Skin epidermis (tissue), 12 donors: ENCODE measurements around the gene PSME2.
"Not testable (repeated sequence)": the region's sequence is repeated elsewhere in the genome, so short reads cannot be mapped to it uniquely, and the experiment has no call there.

Experiments
- H3K27ac ChIP-seq, 21 experiments: fragments of 200-600 bp; sonication (generic) in 11 of 21; one replicate each; pipeline ENCODE4 v1.5.0; 2020; ENCODE audit warnings: mild to moderate bottlenecking in 3 of 21, inconsistent platforms in 2 of 21, moderate library complexity in 2 of 21
- H3K4me3 ChIP-seq, 7 experiments: fragments of 200-600 bp; sonication (generic) in 2 of 7; one replicate each; pipeline ENCODE4 v1.5.0; 2020; ENCODE audit warnings: inconsistent platforms in 2 of 7, mild to moderate bottlenecking in 2 of 7, moderate library complexity in 1 of 7

Gene PSME2

DNA sequence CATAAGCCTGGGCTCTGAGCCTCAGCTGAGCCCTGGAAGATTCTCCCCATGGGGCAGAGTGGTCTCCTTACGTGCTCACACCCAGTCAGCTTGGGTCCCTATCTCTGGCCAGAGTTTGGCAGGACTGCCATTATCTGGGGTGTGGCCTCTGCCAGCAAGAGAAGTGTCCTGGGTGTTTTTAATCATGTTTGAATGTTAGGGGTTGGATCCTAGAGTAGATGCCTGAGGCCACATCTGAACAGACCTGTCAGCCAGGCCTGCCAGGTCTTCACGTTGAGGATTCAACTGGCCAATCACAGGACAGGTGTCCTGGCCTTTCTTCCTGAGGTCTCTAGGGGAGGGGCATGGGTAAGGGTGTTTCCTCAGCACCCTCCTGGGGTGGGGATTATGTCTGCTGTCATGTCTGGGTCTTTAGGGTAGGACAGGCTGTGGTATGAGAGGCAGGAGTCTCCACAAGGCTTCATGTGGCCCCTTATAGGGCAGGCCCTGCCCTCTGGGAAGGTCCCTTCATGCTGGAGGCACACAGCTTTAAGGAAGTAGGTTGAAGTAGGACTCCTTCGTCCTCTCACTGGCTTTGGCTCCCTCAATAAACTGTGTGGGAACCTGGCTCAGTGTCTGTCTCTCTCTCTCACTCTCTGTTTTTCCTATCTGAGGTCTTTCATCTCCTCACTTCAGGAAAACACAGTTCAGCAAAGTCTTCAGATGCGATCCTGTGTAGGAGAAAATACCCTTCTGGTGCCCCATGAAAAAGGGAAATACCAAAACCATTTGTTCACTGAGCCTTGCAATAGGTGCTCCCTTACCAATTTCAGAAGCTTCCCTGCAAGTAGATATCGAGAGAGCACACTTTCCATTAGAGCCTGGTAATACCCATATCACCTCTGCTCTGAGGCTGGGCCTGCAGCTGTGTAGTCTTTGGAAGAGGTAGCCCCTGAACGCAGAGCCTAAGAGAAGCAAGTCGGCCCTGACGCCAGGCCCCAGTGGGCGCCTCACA is 22.7 kb downstream of the PSME2 start:
- H3K27ac ChIP-seq: peak overlapping the region in 1 of 21 experiments; percentile 55
- no peak overlapping the region for H3K4me3 ChIP-seq

DNA sequence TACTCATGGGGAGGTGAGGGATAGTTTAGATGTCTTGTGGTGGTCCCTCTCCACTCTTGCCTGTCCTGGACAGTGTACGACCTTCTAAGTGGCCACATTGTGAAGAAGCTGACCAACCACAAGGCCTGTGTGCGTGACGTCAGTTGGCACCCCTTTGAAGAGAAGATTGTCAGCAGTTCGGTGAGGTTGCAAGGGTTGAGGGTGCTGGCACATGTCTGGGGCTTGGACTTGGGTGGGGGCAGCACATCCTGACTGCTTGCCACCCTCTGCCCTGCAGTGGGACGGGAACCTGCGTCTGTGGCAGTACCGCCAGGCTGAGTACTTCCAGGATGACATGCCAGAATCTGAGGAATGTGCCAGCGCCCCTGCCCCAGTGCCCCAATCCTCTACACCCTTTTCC is 23.5 kb downstream of the PSME2 start:
- Histone ChIP-seq H3K27ac (no peak overlapping the region), H3K4me3 (no peak overlapping the region)

GRCh38 chr14:24122416-24122815 is 24.0 kb downstream of the PSME2 start:
- no peak overlapping the region for H3K4me3 ChIP-seq
- H3K27ac ChIP-seq: no peak overlapping the region

DNA sequence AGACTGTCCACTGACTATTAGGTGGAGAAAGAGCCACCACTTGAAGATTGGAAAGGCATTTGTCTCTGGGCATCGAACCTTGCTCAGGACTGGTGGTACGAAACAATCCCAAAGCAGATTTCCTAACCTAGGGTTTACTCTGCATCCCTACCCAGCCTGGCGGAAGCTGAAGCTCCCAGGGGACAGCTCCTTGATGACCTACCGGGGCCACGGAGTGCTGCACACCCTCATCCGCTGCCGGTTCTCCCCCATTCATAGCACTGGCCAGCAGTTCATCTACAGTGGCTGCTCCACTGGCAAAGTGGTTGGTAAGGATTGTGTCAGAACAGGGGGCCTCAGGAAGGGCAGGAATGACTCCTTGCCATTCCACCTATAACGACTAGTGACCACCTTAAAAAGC is 25.2 kb downstream of the PSME2 start:
- H3K27ac ChIP-seq: no peak overlapping the region
- no peak overlapping the region for H3K4me3 ChIP-seq

- Histone ChIP-seq H3K27ac (no peak overlapping the region), H3K4me3 (no peak overlapping the region)
Measured at GRCh38 chr14:24119691-24120090, 26.7 kb downstream of the PSME2 start.

DNA sequence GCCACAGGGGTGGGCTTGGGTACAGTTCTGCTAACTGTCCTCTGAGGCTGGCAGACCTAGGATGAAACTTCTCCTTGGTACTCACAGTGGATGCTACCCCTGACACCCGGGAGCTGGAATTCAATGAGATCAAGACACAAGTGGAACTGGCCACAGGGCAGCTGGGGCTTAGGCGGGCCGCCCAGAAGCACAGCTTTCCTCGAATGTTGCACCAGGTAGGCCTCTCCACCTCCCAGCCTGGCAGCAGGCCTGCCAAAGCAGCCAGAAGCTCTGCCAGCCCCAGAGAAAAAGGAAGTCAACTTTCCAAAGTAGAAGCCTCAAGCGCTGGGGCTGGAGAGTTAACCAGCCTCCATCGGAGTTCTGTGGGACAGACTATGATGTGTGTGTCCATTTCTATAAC is 29.2 kb downstream of the PSME2 start:
- Histone ChIP-seq H3K4me3 (no peak overlapping the region), H3K27ac (no peak overlapping the region)

DNA sequence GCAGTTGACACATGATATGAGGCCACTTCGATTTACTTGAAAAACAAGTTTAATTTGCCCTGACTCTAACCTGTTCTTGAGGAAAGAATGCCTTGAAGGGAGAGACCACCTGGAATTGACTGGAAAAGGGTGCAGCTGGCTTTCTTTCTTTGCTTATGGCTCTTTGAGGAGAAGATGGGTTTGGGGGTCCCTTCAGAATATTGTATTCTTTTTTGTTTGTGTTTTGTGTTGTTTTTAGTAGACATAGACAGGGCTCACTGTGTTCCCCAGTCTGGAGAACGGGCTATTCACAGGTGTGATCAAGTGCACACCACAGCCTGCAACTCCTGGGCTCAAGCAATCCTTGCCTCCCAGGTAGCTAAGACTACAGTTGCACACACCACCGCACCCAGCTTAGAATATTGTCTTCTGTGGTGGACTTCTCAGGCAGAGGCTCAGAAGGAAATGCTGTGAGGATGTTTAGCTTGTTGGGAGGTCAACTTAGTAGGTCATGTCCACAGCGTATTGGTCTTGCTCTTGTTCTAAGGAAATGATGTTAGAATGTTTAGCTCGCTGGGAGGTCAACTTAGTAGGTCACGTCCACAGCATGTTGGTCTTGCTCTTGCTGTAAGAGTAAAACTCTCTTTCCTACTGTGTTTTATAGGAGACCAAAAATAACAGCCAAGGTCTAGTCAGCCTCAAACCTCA is 30.1 kb downstream of the PSME2 start:
- Histone ChIP-seq H3K4me3 (peak overlapping the region in 5 of 7 experiments; percentile 55 to 68 (median 62)), H3K27ac (peak overlapping the region in 4 of 21 experiments; percentile 72 to 99 (median 96))

DNA sequence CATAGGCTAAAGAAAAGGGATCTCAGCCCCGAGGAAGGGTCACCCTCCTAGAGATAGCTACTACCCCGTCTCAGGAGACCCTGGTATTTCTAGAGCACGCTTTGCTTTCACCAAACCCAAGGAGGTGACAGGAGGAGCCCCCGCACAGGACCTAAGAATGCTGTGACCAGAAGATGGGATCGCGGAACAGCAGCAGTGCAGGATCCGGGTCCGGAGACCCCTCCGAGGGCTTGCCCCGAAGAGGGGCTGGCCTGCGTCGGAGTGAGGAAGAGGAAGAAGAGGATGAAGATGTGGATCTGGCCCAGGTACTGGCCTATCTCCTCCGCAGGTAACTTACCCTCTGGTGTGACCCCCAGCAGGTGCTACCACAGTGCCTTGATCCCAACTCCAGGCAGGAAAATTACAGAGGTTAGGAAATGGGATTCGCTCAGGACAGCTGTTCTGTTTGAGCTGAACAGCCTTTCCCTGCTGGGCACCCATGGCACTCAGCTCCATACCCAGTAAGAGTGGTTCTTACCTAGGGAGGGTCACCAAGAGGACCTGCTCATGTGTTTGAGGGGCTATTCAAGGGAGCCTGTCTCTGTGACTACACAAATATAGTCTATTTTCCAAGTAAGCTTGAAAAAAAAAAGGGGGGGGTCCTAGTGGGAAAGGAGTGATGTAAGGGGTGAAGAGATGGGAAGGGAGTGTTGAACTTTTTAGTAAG is 30.8 kb downstream of the PSME2 start:
- H3K27ac ChIP-seq: peak overlapping the region in 20 of 21 experiments; percentile 35 to 99 (median 99)
- H3K4me3 ChIP-seq: peak overlapping the region; percentile 50 to 69 (median 62)

DNA sequence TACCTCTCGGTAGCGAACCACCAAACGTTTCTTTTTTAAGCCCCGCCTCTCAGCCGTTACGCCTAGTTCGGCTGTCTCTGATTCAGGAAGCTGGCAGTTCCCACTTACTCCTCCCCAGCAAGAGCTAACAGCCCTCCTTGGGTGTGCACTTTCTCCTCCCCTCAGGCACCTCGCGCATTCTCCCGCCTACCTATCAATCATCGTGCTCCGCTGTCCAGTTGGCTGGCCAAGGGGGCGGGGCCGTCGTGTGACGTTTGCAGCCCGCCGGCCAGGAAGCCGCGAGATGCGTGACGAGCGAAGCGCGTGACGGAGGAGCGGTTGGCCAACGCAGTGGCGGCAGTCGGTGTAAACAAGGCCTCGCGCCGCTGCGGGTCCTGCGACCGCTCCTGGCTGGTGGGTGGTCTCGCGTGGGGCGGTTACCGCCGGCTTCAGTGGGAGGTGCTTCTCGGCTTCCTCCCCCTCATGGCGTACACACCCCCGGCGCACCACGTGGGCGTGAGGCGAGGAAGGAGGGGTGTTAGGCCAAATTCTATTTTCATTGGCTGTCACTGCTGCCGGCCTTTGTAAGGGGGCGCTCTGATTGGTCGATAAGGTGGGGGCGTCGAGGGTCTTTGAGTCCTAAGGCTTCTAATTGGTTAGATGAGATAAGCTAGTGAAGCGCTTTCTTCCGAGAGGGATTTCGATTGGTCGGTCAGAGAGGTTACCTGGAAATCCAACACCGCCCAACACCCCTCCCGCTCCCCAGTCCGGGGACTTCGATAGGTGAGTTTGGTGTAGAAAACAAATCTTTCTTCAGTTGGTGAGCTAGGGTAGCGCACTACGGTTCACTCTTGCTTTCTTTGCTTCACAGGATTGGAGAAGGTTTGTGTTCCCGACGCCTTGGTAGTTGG is 31.6 kb downstream of the PSME2 start, which contains the start of the genes DCAF11 and NRL:
Gene DCAF11 (plus strand): TSS at position 246 of the 890 bp plus-strand sequence. CDS start 818 bp downstream, outside the sequence.
Gene NRL (minus strand): TSS at position 418 of the 890 bp plus-strand sequence. CDS start 32,101 bp downstream, outside the sequence.
- peak within 1 kb of the TSS; percentile 90 to 99 (median 99) for H3K27ac ChIP-seq
- H3K4me3 ChIP-seq: peak within 1 kb of the TSS; percentile 50 to 69 (median 62)

DNA sequence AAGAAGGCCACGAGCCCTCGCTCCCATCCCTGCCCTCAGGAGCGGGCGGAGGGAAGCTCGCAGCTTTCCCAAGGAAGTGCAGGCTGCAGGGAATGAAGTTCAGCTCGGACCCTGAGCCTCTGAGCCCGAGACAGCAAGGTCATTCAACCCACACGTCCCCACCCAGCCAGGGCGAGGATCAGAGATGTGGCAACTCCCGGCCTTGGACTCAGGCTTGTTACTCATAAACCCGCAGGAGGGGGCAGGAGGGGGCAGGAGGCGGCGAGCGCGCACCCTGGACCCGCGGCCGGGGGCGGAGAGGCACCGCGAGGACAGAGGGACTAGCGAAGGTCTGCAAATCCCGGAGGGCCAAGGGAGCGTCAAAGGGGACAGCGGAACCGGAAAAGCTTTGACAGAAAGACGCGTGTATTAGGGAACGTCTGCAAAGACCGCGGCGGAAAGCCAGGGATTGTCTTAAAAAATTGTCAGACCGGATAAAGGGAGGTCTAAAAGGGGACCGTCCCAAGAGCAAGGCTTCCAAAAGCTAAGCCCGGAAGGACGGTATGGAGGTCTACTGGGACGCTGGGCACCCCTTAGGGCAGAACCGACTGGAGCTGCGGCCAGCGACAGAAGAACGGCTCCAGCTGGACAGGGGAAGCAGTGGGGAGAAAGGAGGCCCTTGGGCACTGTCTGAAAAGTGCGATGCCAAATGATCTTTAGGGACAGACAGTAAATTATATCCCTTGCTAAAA is 32.4 kb downstream of the PSME2 start:
- Histone ChIP-seq H3K4me3 (peak overlapping the region; percentile 50 to 69 (median 62)), H3K27ac (peak overlapping the region; percentile 81 to 99 (median 99))

DNA sequence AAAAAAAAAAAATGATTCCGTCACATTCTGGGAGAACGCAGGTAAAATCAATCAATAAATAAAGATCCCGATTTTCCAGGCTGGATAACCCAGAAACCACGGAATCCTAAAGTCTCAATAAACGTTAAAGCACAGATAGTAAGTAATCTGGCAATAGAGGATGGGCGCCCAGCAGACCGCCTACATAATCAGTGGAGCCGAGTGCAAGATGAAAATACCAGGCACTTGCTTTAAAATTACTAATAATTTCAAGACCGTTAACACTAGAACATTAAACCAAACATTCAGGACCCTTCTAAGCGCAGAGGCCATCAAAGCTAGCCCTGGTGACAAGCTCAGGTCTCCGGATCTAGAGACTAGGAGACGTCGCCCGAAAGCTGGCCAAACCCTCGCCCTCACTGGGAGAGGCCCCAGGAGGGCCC is 33.0 kb downstream of the PSME2 start:
- H3K4me3 ChIP-seq: peak overlapping the region; percentile 50 to 69 (median 62)
- peak overlapping the region; percentile 81 to 99 (median 99) for H3K27ac ChIP-seq

DNA sequence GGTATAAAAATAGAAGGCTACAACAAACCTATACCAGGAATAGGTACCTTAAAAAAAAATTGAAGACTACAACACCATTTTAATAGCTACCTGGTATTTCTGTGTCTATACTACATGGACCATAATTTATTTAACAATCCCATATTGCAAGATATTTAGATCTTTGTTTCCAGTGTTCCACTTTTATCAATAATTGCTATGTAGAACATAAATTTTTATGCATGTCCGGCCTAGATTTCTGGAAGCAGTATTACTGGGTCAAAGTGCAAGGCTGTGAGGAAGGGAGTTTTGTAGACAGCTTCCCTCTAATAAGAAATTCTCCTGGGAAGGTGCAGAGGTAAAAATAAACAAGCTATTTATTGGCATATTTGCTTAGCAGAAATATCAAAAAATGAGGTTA is 35.9 kb downstream of the PSME2 start:
- Histone ChIP-seq H3K27ac (no peak overlapping the region), H3K4me3 (no peak overlapping the region)

GRCh38 chr14:24110060-24110459 is 36.4 kb downstream of the PSME2 start:
- no peak overlapping the region for H3K27ac ChIP-seq
- H3K4me3 ChIP-seq: no peak overlapping the region

GRCh38 chr14:24108336-24108874 is 38.0 kb downstream of the PSME2 start:
- Histone ChIP-seq H3K27ac (peak overlapping the region in 8 of 21 experiments; percentile 3 to 84 (median 56)), H3K4me3 (no peak overlapping the region)

DNA sequence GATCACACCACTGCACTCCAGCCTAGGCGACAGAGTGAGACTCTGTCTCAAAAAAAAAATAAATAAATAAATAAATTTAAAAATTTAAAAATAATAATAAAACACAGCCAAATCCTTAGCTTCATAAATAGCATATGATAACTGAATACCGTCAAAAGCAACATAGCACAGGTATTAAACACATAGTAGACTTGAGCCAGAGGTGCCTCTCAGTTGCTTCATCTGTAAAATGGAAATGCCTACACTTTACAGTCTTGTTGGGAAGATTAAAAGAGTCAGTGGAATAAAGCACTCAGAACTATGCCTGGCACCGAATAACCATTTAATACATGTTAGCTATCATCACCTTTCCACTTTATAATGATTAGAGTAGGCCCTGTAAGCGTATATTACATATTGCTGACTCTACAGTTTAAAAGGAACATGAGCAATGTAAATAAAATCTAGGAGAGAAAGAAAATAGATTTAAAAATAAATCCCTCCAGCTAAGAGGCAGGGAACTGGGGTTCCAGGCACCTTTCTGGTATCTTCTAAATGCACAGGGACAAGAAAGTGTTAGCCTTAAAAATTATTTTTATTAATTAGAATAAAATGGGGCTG is 39.6 kb downstream of the PSME2 start:
- peak overlapping the region in 1 of 21 experiments; percentile 39 for H3K27ac ChIP-seq

GRCh38 chr14:24105609-24106239 is 40.7 kb downstream of the PSME2 start:
- H3K27ac ChIP-seq: peak overlapping the region in 1 of 21 experiments; percentile 12
- H3K4me3 ChIP-seq: not testable (repeated sequence)

More for the DNA sequence above, 39.6 kb downstream of the PSME2 start:
- no peak overlapping the region for H3K4me3 ChIP-seq

DNA sequence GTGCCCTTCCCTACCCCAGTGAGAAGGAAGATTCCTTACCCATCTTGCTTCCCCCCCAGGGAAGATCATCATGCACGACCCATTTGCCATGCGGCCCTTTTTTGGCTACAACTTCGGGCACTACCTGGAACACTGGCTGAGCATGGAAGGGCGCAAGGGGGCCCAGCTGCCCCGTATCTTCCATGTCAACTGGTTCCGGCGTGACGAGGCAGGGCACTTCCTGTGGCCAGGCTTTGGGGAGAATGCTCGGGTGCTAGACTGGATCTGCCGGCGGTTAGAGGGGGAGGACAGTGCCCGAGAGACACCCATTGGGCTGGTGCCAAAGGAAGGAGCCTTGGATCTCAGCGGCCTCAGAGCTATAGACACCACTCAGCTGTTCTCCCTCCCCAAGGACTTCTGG is 43.0 kb downstream of the PSME2 start:
- Histone ChIP-seq H3K4me3 (no peak overlapping the region), H3K27ac (no peak overlapping the region)
